HG02610 (cell line): ENCODE data around the gene ALOX12.

Experiments
- ATAC-seq: cut with Tn5 transposase; IDR thresholded peaks from one replicate; pipeline ENCODE4 v1.9.1; 2021; ENCODE audit warnings: mild to moderate bottlenecking, moderate library complexity; ENCODE audit not compliant: unreplicated experiment

Gene ALOX12

DNA sequence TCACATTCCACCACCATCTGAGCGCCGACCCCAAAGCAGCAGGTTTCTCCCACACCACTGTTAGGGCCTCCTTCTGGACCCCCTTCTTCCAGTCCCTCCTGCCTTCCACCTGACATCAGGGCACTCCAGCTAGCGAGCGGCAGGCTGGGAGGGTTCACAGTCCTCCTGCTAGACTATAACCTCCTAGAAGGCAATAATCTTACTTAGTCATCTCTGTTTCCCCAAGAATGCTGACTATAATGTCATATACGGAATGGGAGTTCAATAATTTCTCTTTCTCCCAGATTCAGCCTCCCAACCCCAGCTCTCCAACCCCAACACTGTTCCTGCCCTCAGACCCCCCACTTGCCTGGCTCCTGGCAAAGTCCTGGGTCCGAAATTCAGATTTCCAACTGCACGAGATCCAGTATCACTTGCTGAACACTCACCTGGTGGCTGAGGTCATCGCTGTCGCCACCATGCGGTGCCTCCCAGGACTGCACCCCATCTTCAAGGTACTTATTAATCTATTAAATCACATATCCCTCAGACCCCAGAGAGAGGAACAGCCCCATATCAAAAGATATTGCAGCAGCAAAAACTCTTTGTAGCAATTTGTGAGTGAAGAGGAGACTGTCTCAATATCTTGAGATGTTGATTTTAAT lies 5.6 kb downstream of the ALOX12 start:
- no peak for ATAC-seq

- no peak for ATAC-seq
These were observed 6.6 kb downstream of the ALOX12 start for GRCh38 chr17:7002288-7003047.

DNA sequence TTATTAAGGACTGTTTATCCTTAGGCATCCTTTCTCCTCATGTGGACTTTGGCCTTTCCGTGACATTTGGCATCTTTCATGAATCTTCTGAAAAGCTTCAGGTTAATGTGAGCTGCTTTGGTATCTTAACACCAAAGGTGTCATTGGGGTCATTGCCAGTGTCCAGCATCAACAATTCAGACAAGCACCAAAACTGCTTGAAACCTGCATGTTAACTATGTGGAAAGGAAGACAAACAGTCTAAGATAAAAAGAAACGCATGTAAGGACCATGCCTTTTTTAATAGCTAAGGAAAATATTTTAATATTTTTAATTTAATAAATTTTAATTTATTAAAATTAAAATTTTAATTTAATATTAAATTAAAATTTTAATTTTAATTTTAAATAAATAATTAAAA lies 7.9 kb downstream of the ALOX12 start:
- ATAC-seq: no peak

- peak; percentile 62 for ATAC-seq
These were observed 8.8 kb downstream of the ALOX12 start for GRCh38 chr17:7004398-7005253.

DNA sequence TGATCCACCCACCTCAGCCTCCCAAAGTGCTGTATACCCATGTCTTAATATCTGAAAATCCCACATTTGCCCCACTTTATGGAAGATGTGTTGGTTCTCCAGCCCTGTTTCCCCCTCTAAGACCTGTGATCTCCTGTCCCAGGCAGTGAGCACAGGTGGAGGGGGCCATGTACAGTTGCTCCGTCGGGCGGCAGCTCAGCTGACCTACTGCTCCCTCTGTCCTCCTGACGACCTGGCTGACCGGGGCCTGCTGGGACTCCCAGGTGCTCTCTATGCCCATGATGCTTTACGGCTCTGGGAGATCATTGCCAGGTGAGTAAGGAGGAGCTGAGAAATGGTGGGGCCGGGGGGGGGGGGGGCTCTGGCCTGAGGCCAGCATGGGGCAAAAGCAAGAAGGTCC lies 9.9 kb downstream of the ALOX12 start:
- ATAC-seq: no peak

GRCh38 chr17:7007143-7007542 lies 11.3 kb downstream of the ALOX12 start:
- ATAC-seq: no peak

GRCh38 chr17:7010523-7010922 lies 14.7 kb downstream of the ALOX12 start:
- ATAC-seq: no peak

GRCh38 chr17:7011415-7011814 lies 15.6 kb downstream of the ALOX12 start:
- no peak for ATAC-seq

GRCh38 chr17:7011942-7012254 lies 16.0 kb downstream of the ALOX12 start:
- ATAC-seq: no peak

DNA sequence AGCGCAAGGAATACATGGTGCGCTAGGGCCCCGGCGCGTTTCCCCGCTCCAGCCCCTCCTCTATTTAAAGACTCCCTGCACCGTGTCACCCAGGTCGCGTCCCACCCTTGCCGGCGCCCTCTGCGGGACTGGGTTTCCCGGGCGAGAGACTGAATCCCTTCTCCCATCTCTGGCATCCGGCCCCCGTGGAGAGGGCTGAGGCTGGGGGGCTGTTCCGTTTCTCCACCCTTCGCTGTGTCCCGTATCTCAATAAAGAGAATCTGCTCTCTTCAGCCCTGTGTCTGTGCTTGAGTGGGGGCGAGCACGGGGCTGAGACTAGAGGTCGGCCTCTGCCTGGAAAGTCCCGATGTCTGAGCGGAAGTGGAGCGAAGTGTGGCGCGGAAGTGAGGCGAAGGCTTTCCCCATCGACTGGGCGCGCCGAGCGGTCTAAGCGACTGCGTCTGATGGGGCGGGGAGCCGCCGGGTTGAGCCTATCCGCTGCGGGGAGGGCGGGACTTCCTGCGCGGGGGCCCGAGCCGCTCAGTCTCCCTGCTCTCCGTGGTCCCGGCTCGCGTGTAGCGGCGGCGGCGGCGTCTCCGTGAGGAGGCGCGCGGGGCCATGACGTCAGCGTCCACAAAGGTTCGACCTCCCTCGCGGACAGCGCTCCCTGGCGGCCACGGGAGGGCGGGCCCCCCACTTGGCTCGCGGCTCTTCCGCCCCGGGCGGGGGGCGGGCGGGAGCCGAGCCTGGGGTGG lies 18.6 kb downstream of the ALOX12 start:
- peak; percentile 74 for ATAC-seq

DNA sequence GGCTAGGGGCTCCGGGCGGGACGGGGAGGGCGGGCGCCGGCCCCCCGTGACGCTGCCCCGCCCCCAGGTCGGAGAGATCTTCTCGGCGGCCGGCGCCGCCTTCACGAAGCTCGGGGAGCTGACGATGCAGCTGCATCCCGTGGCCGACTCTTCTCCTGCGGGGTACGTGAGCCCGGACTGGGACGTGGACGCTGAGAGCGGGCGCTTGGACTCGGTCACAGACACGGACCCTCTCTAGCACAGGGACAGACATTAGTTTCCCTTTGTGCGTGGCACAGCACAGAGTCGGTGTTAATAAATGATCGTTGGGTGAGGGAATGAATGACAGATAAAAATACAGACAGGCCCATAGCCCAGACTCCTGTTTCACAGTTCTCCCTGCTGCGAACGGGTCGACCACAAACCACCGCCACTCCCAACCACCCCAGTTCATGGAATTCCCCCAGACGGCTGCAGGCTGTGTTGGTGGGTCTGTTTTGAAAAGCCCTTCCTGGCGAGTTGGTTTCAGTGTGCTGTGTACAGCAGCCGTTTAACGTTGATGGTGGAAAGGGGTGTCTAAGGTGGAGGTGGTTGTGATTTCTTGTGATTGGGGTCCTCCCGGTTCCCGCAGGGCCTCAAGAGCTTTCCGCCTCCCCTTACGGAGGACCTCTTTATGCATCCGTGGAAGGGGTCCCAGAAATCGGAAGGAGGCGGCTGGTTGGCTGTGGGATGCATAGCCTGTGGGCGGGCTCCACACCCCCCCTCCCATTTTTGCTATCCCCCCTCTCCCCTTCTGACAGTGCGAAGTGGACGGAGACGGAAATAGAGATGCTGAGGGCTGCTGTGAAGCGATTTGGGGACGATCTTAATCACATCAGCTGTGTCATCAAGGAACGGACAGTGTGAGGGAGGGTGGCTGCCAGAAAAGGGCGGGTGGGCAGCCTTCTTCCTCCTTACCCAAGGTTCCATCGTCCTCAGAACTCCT lies 19.4 kb downstream of the ALOX12 start:
- ATAC-seq: peak; percentile 23

GRCh38 chr17:7016418-7016817 lies 20.6 kb downstream of the ALOX12 start:
- ATAC-seq: no peak

GRCh38 chr17:7016886-7017826 lies 21.3 kb downstream of the ALOX12 start:
- ATAC-seq: no peak

GRCh38 chr17:7017827-7018200 lies 22.0 kb downstream of the ALOX12 start:
- ATAC-seq: no peak

GRCh38 chr17:7018331-7018964 lies 22.6 kb downstream of the ALOX12 start:
- ATAC-seq: no peak

DNA sequence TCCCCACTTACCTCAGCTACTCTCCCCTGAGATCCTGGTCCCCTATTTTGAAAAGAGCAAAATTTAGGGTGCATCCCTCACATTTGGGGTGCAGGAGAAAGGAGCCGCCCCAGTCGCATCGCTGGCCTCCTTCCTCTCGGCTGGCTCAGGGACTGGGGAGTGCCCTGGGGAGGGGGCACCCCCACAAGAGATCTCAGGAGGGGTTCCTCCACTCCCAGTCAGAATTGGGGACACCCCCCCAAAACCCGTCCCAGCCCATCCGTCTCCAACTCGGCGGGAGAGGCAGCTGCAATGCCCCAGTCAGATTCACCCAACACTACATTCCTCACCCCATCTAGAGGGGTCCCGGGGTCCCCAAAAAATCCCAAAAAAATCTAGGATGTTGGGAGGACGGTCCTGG lies 23.5 kb downstream of the ALOX12 start:
- no peak for ATAC-seq

GRCh38 chr17:7019839-7020519 lies 24.1 kb downstream of the ALOX12 start:
- ATAC-seq: no peak
